ENCODE measurements around the gene RSU1.
"Not testable (repeated sequence)": the region's sequence is repeated elsewhere in the genome, so short reads cannot be mapped to it uniquely, and the experiment has no call there.

The RSU1 gene

GRCh38 chr10:16777473-16778370, 39.5 kb downstream of the RSU1 start:
- FAIRE-seq = peak; percentile 95

DNA sequence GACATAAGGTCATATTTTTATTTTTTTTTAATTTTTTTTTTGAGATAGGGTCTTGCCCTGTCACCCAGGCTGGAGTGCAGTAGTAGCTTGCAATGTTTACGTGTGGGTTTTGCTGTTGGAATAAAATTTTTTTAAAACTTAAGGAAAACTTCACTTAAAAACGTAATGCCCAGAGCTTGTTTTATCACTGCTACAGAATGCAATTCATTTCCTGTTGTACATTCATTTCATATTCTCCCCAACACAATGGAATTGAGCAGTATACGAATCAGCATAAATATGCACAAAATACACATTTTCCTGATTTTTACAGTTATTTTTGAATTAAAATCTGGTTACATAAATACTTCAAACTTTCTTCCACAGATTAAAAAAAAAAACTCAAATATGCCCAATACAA, 40.3 kb downstream of the RSU1 start:
- no peak for FAIRE-seq

DNA sequence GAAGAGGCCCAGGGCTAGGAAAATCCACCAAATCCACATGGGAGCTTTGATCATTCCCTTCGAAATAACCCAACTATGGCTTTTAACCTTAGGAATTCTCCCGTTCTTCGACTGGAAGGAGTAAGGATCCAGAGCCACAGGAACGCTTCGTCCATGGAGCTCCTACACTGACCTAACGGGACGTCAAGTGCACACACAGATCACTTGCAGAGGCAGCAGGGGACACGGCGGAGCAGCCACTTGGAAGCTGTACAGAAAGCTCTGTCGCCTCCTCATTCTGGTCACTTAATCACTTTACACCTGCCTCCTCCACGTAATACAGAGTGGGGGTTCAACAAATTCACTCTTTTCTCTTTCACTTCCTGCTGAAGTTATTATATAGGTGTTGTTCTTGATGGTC, 43.9 kb downstream of the RSU1 start:
- FAIRE-seq = no peak

- FAIRE-seq = no peak
Observed at GRCh38 chr10:16770670-16771069, 46.6 kb downstream of the RSU1 start.

GRCh38 chr10:16770141-16770540, 47.1 kb downstream of the RSU1 start:
- FAIRE-seq = no peak

DNA sequence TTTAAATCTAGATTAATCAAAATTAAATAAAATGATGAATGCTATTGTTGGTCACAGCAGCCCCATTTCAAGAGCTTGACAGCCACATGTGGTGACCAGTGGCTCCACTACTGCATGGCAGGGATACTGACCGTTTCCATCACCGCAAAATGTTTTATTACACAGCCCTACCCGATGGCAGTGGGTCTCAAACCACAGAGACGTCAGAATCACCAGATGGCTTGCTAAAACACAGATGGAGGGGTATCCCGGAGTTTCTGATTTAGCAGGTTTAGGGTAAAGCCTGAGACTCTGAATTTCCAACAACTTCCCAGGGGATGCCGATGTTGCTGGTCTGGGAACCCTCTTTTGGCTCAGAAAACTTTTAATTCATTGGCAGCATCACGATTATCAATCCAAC, 47.9 kb downstream of the RSU1 start:
- FAIRE-seq = no peak

DNA sequence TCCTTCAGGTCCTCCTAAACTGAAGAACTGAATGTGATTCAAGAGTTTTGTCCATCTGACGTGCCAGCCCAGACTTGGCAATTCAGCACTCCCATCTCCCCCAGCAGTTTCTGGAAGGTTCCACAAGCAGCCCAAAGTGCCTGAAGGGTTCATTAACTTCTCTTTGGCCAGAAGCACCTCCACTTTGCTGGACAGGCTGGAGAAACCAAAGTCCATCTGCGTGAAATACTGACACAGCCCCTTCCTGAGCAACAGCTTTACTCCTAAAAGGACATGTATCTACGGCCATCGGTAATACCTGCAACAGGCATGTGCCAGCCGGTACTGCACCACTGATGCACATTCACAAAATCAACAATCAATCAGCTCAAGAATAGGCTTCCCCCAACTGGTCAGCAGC, 48.5 kb downstream of the RSU1 start:
- no peak for FAIRE-seq

DNA sequence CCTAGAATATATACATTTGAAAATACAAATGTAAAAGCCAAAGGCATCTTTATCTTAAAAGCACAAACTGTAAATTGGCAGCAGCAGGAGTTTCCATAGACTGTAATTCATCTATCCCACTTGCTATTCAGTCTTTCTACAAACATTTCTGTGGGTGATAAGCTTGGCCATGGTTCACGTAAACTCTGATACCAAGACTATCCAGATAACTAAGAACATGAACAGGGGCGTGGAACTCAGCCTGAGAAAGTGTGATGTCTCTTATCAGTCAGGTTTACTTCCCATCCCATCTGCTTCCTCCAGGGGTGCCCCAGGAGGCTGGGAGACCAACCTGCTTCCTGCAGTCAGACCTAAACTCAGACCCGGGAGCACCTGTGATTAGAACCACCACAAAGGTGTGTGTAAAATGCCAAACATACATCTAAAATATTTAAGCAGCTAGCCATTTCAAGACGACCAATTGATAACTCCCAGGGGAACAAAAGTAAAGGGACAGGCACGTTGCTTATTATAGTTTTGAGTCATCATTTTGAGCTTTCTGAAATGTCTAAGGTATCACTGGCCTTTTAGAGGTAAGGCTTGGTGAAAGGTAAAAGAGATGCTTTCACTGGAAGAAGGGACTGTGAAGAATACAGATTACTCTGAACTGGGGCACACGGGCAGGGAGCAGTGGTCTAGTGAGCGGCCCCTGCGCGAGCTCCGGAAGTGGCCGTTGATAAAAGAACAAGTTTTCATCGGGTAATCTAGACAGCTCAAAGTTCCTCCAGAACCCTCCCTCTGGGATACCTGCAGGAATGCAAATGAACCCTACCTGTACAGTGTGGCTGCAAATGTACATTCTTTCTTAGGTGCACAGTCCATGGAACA, 51.5 kb downstream of the RSU1 start:
- FAIRE-seq = no peak

DNA sequence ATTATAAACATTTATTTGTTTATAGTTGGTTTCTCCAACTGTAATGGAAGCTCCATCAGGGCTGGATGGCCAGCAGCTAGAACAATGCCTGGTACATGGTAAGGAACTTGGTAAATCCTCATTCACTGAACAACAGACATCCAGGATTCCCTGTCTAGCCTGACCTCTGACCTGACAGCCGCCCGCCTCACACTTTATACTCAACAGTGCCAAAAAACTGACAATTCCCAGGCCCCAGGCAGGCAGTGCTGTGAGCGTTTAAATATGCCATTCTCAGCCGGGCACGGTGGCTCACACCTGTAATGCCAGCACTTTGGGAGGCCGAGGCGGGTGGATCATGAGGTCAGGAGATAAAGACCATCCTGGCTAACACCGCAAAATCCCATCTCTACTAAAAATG, 55.9 kb downstream of the RSU1 start:
- no peak for FAIRE-seq

DNA sequence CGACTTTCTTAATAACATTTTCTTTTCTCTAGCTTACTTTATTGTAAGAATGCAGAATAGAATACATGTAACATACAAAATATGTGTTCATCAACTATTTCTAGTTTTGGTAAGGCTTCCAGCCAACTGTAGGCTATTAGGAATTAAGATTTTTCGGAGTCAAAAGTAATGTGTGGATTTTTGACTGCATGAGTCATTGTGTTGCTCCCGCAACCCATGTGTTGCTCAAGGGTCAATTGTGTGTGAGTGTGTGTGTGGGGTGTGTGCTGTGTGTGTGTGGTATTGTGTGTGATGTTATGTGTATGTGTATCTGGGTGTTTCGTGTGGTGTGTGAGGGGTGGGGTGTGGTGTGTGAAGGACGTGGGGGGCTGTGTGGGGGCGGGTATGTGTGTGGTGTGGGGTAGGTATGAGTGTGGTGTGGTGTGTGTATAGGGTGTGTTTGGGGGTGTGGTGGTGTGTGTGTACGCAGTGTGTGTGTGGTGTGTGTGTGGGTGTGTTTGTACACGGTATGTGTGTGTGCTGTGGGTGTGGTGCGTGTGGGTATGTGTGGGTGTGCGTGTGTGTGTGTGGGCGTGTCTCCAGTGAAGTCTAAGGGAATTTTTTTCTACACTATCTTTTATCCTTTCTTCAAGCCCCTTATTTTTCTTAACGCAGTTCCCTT, 60.5 kb downstream of the RSU1 start:
- no peak for FAIRE-seq

DNA sequence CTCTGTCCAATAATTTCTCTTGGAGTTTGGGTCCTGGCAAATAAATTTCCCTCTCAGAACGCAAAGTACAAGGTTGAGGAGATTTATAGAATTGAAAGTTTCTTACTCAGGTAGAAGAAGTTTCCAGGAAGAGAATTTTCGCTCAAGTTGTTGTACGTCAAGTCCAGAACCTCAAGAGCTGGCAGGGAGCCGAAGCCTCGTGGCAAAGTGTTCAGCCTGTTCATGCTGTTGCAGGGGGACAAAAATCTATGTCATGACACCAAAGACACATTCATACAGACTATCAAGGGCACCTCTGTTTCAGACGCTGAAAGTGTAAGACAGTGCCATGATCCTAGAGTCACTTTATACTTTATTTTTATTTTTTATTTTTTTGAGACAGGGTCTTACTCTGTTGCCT, 62.5 kb downstream of the RSU1 start:
- no peak for FAIRE-seq

DNA sequence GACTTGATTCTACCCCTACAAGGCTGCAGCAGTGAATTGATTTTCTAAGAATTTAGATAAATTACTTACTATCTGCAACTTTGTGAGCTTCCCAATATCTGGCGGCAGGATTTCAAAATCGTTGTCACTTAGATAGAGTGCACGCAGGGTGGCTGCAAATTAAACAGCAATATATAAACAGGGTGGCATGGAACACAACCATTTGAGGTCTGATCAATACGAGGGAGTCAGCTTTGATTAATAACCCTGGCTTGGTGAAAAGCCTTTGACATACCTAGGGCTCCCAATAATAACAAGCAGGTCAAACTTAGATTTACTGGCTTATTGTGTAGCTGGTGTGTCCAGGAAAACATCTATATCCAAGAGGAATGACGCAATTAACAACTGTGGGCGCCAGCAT, 64.4 kb downstream of the RSU1 start:
- not testable (repeated sequence) for FAIRE-seq

DNA sequence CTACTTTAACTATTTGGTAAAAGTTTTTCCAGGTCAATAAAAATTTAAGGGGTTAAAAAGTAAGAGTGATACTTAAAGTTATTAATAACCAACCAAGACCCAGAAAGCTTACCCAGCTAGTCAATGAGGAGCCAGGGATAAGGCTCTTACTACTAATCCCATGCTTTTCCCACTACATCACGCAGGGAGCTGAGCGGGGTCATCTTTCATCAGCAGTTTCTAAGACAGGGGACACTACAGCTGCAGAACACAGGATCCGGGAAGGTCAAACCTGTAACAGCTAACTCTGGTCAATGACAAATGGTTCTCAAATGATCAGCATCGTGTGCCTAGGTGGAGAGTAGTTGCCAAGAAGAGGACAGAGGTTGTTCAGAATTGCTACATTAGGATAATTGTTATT, 65.1 kb downstream of the RSU1 start:
- FAIRE-seq = no peak

- FAIRE-seq = no peak
Observed at GRCh38 chr10:16751244-16751643, 66.0 kb downstream of the RSU1 start.

GRCh38 chr10:16750461-16750860, 66.8 kb downstream of the RSU1 start:
- FAIRE-seq = no peak

DNA sequence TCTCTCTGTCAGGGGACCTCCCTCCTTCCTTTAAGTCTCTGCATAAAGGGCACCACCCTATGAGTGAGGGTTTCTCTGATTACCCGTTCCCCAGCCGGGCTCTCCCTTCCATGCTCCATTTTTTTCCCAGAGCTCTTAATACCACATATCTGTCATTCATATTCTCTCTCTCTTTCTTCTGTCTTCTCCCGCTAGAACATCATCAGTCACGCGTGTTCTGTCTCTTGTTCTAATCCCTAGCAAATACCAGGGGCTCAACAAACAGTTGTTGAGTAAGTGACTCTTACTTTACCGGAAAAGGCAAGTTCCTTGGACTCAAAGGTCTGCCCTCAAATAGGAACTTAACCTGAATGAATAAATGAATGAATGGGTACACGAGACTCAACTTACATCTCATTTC, 68.5 kb downstream of the RSU1 start:
- FAIRE-seq = no peak

DNA sequence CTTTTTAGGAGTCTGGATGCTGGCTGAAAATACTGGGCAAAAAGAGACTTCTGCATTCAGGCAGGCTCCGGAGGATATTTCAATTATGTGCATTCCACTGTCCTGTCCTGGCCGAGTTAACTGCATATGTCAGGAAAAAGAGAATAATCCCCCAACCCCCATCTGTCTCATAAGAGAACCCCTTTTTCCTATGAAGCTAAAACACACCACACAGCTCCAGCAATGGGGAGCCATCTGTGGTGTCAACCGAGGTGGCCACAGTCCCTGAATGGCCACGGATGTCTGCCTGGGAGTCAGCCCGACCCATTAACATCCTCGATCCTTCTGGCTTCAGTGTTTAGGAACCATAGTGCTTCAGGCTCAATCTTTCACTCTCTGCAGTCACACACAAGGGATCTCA, 70.4 kb downstream of the RSU1 start:
- no peak for FAIRE-seq

GRCh38 chr10:16745061-16745460, 72.2 kb downstream of the RSU1 start:
- no peak for FAIRE-seq

GRCh38 chr10:16742165-16742960, 74.9 kb downstream of the RSU1 start:
- FAIRE-seq = no peak

- no peak for FAIRE-seq
Observed at GRCh38 chr10:16741540-16741939, 75.7 kb downstream of the RSU1 start.

GRCh38 chr10:16737420-16737819, 79.8 kb downstream of the RSU1 start:
- FAIRE-seq = no peak

DNA sequence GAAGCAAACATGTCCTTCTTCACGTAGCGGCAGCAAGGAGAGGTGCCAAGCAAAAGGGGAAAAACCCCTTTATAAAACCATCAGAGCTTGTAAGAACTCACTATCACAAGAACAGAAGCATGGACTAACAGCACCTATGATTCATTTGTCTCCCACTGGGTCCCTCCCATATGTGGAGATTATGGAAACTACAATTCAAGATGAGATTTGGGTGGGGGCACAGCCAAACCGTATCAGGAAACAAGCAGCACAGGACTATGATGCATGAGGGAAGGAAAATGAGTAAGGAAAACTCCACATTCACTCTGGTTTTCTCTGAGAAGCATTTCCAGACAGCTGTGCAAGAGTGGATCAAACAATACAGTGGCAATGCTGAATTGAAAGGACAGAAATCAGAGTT, 81.6 kb downstream of the RSU1 start:
- no peak for FAIRE-seq

DNA sequence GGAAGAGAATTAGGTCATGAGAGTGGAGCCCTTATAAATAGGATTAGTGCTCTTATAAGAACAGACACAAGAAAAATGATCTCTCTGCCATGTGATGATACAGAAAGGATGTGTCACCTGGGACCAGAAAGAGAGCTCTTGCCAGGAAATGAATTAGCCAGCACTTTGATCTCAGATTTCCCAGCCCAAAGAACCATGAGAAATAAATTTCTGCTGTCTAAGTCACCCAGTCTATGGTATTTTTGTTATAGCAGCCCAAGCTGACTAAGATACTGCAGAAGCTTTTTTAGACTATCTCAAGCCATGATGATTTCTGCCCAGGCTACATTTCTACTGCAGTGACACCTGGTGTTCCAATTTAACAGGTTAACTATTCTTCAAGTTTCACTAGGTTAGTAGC, 84.8 kb downstream of the RSU1 start:
- FAIRE-seq = no peak

All from G401.6 (cell line).